Panc1 (cell line): ENCODE results near the gene SIVA1.

ENCODE experiments used
- POLR2AphosphoS5 ChIP-seq: IDR thresholded peaks from 2 replicates; pipeline ENCODE4 v1.6.1; 2012; ENCODE audit warnings: mild to moderate bottlenecking, low read depth, low read length, moderate library complexity
- REST ChIP-seq, 2 experiments: IDR thresholded peaks; 2 replicates each; pipeline ENCODE4 v1.6.1; 2011 to 2012; ENCODE audit warnings: low read depth in 2 of 2, control low read depth in 1 of 2, low read length in 1 of 2, mild to moderate bottlenecking in 1 of 2, moderate library complexity in 1 of 2; ENCODE audit not compliant: insufficient read depth in 1 of 2

- TF ChIP-seq POLR2AphosphoS5 (peak; percentile 9; the same call in 1 of the 2 replicates), REST (IDR thresholded peaks at IDR 0.05; ENCODE audit: insufficient read depth in 1 of 2, low read depth in 2 of 2, low read length in 1 of 2) (no peak)
Observed at GRCh38 chr14:104723651-104724406, 29.1 kb upstream of the SIVA1 start, which contains the start of gene ADSS1.
